SK-N-SH (cell line): ENCODE results near the gene SH3GLB1.

ENCODE experiments used
- CTCF ChIP-seq: fragments of 200-600 bp; sonication (generic); IDR thresholded peaks from 2 replicates; pipeline ENCODE4 v1.6.1; 2017; ENCODE audit warnings: antibody characterized with exemption, mild to moderate bottlenecking, moderate library complexity
- EP300 ChIP-seq, 2 experiments: IDR thresholded peaks; 2 replicates each; pipeline versions ENCODE4 v1.4.0 to v1.6.1; 2012; ENCODE audit warnings: borderline replicate concordance in 1 of 2, low read depth in 1 of 2, low read length in 1 of 2
- GABPA ChIP-seq: IDR thresholded peaks from 2 replicates; pipeline ENCODE4 v1.4.0; 2012; ENCODE audit warnings: low read depth, mild to moderate bottlenecking
- MAX ChIP-seq: IDR thresholded peaks from 2 replicates; pipeline ENCODE4 v1.4.0; 2012; ENCODE audit warnings: low read depth
- MEF2A ChIP-seq: IDR thresholded peaks from 2 replicates; pipeline ENCODE4 v1.4.0; 2012; ENCODE audit warnings: low read depth, borderline replicate concordance
- NRF1 ChIP-seq: IDR thresholded peaks from 2 replicates; pipeline ENCODE4 v1.6.1; 2012; ENCODE audit warnings: low read depth, mild to moderate bottlenecking, low read length
- POLR2AphosphoS5 ChIP-seq: IDR thresholded peaks from 2 replicates; pipeline ENCODE4 v1.6.1; 2012; ENCODE audit warnings: low read depth, low read length
- REST ChIP-seq: IDR thresholded peaks from 2 replicates; pipeline ENCODE4 v1.6.1; 2012; ENCODE audit warnings: mild to moderate bottlenecking, low read depth, low read length, moderate library complexity
- SIN3A ChIP-seq: IDR thresholded peaks from 2 replicates; pipeline ENCODE4 v1.6.1; 2012; ENCODE audit warnings: low read depth, mild to moderate bottlenecking, low read length, moderate library complexity, borderline replicate concordance
- SMC3 ChIP-seq: IDR thresholded peaks from 2 replicates; pipeline ENCODE4 v1.6.1; 2012; ENCODE audit warnings: low read depth, low read length, improper control_type of control experiment
- TAF1 ChIP-seq: IDR thresholded peaks from 2 replicates; pipeline ENCODE4 v1.6.1; 2012; ENCODE audit warnings: low read depth, mild to moderate bottlenecking, low read length, moderate library complexity, borderline replicate concordance
- TCF12 ChIP-seq: IDR thresholded peaks from 2 replicates; pipeline ENCODE4 v1.4.0; 2012
- TEAD4 ChIP-seq: IDR thresholded peaks from 2 replicates; pipeline ENCODE4 v1.4.0; 2012; ENCODE audit warnings: mild to moderate bottlenecking, borderline replicate concordance; ENCODE audit not compliant: insufficient read depth

GRCh38 chr1:86712088-86712860 lies 7.9 kb downstream of the SH3GLB1 start:
- TF ChIP-seq REST (no peak), GABPA (no peak), MAX (no peak), NRF1 (no peak), CTCF (no peak), SIN3A (no peak), POLR2AphosphoS5 (no peak), TEAD4 (no peak), MEF2A (no peak), EP300 (IDR thresholded peaks at IDR 0.05; ENCODE audit: borderline replicate concordance in 1 of 2, low read depth in 1 of 2, low read length in 1 of 2) (no peak), TCF12 (no peak), SMC3 (no peak), TAF1 (no peak)
